ENCODE results near the gene SERPINB6.
"Not testable (repeated sequence)": the region's sequence is repeated elsewhere in the genome, so short reads cannot be mapped to it uniquely, and the experiment has no call there.

SERPINB6 gene

DNA sequence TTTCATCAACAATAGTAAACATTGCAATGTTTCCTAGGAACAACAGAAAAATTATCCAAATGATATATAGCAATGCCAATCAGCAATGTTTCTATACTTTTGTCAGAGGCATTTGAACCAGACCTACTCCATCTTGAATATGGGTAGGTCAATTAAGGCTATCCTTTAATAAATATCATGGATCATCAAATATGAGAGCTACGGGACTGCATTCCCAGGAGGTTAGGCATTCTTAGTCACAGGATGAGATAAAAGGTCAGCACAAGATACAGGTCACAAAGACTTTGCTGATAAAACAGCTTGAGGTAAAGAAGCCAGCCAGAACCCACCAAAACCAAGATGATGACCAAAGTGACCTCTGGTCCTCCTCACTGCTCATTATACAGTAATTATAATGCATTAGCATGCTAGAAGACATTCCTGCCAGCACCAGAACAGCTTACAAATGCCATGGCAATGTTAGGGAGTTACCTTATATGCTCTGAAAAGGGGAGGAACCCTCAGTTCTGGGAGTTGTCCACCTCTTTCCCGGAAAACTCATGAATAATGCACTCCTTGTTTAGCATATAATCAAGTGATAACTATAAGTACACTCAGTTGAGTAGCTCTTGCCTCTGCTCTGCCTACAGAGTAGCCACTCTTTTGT is 8.6 kb upstream of the SERPINB6 start:
- DNase-seq: no peak
- intact Hi-C loops (cut with DNase I): no loop called here

DNA sequence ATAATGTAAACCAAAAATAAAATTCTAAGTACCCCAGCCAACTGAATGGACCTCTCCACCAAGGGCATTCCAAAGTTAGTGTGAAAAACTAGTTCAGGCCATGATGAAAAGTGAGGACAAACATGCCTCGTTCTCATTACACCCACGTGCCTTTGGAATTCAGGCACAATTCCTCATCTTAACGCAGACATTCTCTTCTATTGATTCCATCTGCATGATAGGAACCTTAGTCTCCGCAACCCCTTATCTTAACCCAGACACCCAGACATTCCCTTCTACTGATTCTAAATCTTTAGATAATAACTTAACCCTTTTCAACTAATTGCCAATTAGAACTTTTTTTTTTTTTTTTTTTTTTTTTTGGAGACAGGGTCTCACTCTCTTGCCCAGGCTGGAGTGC is 7.6 kb upstream of the SERPINB6 start:
- no peak for DNase-seq
- intact Hi-C loops (cut with DNase I): no loop called here

DNA sequence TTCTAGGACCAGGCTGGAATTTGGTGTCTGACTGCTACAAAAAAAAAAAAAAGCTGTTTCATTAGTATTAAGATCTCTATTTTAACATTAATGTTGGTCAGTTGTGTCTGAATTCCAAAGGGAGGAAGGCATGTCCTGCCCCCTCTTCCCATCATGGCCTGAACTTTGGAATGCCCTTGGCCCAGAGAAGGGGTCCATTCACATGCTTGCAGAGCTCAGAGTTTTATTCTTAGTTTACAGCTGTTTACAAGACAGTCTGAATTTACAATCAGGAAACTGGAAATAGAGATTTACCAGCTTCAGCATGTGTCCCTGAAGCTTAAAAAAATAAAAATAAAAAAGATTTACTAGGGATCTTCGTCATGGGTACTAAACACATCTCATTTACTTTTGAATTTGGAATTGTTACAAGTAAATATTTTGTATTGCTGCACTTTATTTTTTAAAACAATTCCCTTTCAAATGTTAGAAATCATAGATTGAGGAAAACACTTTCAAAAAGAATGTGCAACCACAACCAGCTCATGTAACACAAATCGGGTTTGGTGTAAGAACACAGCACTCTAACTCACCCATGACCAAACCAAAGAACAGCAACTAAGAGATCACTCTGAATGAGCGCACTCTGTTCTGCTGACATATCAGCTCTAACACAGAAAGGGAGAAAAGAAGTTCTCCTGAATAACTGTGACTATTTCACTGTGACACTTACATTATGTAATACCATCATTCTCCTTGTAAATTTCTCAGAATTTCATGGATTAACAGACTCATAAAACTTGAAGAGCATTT is 6.6 kb upstream of the SERPINB6 start:
- intact Hi-C loops (cut with DNase I): no loop called here
- no peak for DNase-seq

DNA sequence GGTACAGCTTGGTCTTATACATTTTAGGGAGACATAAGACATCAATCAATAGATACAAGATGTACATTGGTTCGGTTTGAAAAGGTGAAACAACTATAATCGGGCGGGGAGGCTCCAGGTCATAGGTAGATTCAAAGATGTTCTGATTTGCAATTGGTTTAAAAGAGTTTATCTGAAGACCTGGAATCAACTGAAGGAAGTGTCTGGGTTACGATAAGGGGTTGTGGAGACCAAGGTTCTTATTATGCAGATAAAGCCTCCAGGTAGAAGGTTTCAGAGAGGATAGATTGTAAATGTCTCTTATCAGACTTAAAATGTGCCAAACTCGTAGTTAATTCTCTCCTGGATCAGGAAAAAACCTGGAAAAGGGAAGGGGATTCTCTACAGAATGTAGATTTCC is 5.9 kb upstream of the SERPINB6 start:
- DNase-seq: no peak
- intact Hi-C loops (cut with DNase I): no loop called here

DNA sequence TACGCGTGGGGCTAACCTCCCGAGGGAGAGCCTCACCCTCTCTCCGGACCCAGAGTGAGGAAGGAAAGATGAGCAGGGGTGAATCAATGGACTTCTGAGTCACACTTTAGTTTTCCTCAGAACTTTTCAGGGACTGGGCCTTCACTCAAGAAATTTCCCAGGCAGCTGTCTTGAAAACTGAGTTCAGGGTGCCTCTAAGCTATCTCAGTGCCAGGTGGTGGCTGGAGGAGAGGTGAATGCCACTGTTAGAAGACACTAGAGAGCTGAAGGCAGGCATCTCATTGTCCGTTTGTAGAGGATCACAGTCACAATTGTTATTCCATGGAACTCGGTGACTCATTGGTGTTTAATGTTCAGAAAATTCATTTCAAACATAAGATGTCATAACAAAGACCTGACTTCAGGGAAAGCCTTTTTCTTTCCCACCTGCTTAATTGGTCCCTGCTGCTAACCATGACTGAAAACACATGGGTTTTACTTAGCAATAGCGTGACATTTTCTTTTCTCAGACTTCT is 5.3 kb upstream of the SERPINB6 start:
- intact Hi-C loops (cut with DNase I): no loop called here
- DNase-seq: no peak

DNA sequence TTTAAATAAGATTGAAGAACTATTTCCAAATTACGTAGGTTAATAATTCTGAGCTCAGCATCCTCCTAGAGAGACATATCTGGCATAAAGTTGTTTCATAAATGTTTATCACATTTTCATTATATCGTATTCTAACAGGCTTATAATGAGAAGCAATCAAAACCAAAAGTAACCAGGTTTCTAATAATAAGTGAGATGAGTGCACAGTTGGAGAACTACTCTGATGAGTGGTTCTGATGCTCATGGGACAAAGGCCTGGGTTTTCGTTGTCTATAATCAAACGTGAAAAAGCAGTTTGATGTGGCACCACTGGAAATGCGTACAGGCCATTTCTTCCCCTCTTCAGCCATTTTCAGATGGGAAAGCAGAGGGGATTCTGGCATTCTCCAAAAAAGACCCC is 4.7 kb upstream of the SERPINB6 start:
- intact Hi-C loops (cut with DNase I): no loop called here
- no peak for DNase-seq

DNA sequence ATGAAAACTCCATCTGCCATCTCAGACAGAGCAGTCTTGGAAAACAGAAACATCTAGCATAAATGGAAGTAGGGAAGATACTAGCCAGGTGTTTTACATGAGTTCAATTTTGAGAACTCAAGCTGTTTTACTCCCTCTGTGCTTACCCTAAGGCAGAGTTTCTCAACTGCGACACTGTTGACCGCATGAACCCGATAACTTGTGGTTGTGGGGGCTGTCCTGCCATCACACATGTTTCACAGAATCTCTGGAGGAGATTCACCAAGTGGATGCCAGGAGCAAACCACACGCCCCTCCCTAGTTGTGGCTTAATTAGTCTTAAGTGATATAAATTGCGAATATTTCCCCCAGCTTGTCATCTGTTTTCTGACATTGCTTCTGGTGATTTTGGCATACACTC is 2.3 kb upstream of the SERPINB6 start:
- no peak for DNase-seq

DNA sequence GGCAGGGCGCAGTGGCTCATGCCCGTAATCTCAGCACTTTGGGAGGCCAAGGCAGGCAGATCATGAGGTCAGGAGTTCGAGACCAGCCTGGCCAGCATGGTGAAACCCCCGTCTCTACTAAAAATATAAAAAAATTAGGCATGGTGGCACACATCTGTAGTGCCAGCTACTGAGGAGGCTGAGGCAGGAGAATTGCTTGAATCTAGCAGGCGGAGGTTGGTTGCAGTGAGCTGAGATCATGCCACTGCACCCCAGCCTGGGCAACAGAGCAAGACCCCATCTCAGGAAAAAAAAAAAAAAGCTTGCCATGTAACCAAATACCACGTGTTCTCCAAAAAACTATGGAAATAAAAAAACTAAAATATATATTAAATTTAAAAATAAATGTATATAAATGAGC is 1.8 kb upstream of the SERPINB6 start:
- intact Hi-C loops (cut with DNase I); DNase-seq: not testable (repeated sequence)

More for the DNA sequence above, 2.3 kb upstream of the SERPINB6 start:
- intact Hi-C loops (cut with DNase I): no loop called here

DNA sequence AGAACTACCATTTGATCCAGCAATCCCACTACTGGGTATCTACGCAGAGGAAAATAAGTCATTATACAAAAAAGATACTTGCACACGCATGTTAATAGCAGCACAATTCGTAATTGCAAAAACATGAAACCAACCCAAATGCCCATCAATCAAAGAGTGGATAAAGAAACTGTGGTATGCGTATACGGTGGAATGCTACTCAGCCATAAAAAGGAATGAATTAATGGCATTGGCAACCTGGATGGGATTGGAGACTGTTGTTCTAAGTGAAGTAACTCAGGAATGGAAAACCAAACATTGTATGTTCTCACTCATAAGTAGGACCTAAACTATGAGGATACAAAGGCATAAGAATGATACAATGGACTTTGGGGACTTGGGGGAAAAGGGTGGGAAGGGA is 1.3 kb upstream of the SERPINB6 start:
- DNase-seq; intact Hi-C loops (cut with DNase I): not testable (repeated sequence)

DNA sequence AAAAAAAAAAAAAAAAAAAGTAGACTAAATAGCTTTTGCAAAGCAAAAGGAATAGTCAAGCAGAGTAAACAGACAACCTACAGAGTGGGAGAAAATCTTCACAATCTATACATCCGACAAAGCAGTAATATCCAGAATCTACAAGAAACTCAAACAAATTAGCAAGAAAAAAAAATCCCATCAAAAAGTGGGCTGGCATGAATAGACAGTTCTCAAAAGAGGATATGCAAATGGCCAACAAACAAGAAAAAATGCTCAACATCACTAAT is 786 bp upstream of the SERPINB6 start:
- DNase-seq; intact Hi-C loops (cut with DNase I): not testable (repeated sequence)

DNA sequence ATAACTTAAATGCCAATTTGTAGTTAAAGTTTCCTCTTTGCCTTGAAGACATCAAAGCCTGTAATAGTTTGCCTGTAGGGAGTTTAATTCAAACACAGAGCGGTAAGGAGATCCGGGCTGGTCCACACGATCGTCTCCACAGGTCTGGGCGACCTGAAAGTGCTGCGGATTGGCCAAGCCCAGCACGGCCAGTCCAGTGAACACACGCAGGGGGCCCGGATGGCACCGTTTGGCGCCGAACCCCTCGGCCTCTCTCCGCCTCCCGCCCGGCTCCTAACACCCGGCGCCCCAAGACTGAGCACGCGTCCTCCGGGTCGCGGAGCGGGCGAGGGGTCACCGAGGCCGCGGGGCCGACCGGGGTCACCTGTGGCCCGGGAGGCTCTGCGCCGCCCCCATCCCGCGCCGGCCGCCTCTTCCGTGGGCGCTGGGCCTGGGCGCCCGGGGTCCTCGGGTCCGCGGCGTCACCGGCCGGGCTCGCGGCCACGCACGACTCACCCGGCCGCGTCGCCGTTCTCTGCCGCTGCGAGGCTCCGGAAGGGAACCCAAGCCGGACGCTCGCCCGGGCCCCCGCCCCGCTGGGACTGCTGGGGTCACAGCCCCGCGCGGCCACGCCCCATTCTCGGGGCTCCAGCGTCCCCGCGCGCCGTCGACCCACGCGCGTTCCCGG is 481 bp downstream of the SERPINB6 start:
- peak; percentile 61 to 96 (median 72) for DNase-seq
- intact Hi-C loops (cut with DNase I): loop anchor here (2.0 kb wide), 1 partner anchor 18 kb away; no protein-coding TSS in a partner anchor

DNA sequence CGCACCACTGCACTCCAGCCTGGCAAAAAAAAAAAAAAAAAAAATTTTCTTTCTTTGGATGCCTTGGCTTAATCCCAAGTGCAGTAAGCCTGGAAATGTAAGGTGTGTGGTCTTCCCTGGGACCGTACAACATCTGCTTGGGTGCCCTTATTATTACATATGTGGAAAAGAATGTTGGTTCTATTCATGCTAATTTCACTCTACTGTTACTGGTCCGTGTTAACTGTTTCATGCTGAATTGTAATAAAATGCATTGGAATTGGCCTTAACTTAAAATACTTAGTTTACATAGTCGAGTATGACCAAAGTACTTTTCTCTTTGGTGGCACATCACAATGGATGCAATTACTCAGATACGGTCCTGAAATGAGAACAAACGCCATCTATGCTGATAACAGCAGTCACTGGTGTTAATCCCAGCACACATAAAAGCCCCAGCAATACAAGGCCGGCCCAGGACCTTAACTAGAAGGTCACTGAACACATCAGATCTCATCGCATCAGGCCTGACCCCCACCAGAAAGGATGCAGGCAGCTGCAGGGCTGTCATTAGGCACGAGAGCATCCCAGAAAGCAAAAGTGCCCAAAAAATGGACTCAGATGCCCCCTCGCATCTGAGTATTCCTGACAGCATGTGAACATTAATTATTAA is 1.2 kb downstream of the SERPINB6 start:
- peak in 1 of 10 donors; percentile 57 for DNase-seq
- intact Hi-C loops (cut with DNase I): loop anchor here (2.0 kb wide), 1 partner anchor 19 kb away; no protein-coding TSS in a partner anchor

DNA sequence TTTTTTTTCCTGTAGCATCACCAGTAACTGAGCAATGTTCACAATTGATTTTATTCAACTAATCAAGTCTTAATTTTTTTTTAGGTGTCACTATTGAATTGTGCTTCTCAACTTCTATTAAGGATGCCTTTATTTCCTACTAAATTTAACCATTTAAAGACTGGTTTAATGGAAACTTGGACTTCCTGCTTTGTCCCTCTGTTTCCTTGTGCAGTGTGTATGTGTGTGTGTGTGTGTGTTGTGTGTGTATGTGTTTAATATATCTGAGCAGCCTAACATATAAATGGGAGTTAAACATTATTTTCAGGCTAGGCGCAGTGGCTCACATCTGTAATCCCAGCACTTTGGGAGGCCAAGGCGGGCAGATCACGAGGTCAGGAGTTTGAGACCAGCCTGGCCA is 1.8 kb downstream of the SERPINB6 start:
- no peak for DNase-seq
- intact Hi-C loops (cut with DNase I): no loop called here

DNA sequence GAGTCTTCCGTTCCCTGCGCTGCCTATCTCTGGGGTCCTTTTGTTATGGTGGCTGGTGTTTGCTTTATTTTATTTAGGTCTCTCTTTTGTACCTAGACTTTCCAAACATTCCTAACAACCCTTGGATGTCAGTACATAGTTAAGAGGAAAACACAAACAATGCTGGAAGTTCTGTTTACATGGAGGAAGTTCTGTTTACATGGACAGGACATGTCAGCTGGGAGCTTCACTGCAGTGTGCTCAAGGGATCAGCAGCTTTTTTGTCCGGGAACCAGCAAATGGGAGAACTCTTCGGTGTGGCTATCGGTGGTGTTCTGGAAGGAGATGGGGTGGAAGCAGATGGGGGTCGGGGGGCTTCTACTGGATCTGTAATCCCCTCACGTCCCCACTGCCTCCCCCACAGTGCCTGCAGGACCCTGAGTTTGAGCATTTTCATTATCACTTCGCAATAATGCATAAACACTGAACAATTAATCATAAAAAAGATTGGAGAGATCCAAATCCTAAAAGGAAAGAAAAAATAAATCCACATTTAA is 2.7 kb downstream of the SERPINB6 start:
- peak in 1 of 10 donors; percentile 36 for DNase-seq
- intact Hi-C loops (cut with DNase I): no loop called here

DNA sequence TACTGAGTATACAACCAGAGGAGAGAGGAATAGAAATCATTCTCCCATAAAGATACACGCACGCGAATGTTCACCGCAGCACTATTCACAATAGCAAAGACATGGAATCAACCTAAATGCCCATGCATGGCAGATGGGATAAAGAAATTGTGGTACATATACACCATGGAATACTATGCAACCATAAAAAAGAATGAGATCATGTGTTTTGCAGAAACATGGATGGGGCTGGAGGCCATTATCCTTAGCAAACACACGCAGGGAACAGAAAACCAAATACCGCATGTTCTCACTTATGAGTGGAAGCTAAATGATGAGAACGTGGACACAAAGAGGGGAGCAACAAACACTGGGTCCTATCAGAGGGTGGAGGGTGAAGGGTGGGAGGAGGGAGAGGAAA is 3.4 kb downstream of the SERPINB6 start:
- intact Hi-C loops (cut with DNase I): no loop called here
- no peak for DNase-seq

DNA sequence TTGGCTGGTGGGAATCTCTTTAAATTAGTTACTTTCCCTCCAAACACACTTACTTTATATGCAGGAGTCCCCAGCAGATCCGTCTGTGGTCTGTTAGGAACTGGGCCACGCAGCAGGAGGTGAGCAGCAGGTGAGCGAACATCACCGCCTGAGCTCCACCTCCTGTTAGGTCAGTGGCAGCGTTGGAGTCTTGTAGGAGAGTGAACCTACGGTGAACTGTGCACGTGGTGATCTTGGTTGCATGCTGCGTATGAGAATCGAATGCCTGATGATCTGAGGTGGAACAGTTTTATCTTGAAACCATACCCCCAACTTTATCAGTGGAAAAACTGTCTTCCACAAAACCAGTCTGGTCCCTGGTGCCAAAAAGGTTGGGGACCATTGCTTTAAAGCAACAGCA is 5.0 kb downstream of the SERPINB6 start:
- intact Hi-C loops (cut with DNase I): no loop called here
- peak in 1 of 10 donors; percentile 30 for DNase-seq

DNA sequence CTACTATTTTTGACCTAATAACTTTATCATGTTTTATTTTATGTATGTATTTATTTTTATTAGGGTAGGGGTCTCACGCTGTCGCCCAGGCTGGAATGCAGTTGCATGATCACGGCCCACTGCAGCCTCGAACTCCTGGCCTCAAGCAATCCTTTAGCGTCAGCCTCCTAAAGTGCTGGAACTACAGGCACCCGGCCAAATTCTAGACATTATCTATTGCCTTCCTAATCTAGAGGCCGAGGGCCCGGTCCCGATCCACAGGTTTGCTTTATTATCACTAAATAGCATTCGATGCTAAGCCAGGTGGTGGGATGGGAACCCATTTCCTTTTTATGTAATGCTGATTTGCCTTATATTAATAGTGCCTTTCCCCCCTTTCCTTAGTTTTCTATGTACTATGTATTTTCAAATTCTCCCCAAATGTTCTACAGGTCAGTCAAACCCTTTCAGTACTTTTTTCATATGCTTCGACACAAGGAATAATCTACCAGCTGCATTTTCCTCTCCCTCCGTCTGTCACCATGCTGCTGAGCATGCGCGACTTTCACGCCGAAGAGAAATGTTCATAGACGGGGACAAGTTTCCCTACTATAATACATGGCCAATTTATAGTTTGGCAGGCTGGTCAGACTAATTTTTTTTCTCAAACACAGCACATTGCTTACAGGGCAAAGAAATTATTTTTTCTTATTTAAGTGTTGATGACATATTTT is 6.4 kb downstream of the SERPINB6 start:
- intact Hi-C loops (cut with DNase I): no loop called here
- DNase-seq: peak in 1 of 10 donors; percentile 31

DNA sequence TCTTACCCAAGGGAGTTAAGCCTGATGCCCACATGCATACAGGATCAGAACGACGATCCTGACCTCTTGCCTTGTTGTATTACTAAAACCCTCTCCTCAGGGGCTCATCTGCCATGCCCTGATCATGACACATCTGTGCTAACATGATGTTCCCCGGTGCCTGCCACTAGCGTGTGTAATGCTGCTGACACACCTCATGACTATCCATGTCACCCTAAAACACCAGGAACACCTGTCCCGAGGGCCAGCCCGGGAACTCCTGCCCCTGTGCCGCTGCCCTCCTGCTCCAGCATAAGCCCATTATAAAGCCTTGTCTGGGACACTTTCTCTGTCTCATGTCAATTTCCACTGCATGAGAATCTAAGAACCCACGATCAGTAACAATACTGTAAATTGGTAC is 7.6 kb downstream of the SERPINB6 start:
- DNase-seq: peak in 1 of 10 donors; percentile 75
- intact Hi-C loops (cut with DNase I): no loop called here

DNA sequence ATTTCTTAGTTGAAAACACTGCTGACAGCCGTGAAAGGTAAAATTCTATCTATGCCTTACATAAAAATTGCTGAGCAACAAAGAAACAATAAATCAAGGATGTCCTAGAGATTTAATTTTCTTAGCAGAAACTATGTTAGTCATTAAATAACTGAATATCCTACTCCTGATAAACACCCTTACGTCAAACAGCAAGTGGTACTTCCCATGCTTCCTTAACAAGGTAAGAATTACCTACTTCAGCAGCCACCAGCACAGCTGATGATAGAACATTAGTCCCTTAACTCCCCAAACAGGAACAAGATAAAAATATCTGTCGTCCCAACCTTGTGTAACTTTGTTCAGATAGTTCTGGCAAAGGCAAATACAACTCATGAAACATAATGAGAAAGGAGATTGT is 8.7 kb downstream of the SERPINB6 start:
- no peak for DNase-seq
- intact Hi-C loops (cut with DNase I): no loop called here

DNA sequence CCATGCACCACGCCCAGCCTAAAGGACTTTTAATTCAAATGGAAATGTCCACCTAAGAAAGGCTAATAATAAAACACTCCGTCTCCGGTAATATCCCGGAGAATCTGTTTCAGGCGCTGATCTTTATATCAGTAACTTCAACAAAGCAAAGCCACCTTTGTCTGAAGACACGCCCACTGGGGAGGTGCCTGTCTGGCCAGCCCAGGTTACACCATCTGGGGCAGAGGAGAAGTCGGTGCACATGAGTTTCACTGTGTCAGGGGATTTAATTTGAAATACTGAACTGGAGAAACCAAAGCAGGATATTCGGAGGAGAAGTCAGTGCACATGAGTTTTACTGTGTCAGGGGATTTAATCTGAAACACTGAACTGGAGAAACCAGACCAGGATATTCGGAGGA is 9.4 kb downstream of the SERPINB6 start:
- DNase-seq: peak in 1 of 10 donors; percentile 70
- intact Hi-C loops (cut with DNase I): no loop called here
